Measurements from ENCODE around the gene GRIPAP1.

GRIPAP1 gene

GRCh38 chrX:48960291-48960690 lies 41.8 kb downstream of the GRIPAP1 start:
- in situ Hi-C loops (cut with MboI; ENCODE audit: low sequenced_read_pairs) = no loop called here

GRCh38 chrX:48958635-48959094 lies 43.4 kb downstream of the GRIPAP1 start:
- in situ Hi-C loops (cut with MboI; ENCODE audit: low sequenced_read_pairs) = no loop called here

- in situ Hi-C loops (cut with MboI; ENCODE audit: low sequenced_read_pairs) = no loop called here
Measured at GRCh38 chrX:48957827-48958634, 44.0 kb downstream of the GRIPAP1 start.

GRCh38 chrX:48957477-48957826 lies 44.6 kb downstream of the GRIPAP1 start, which contains the start of gene OTUD5:
OTUD5 (minus strand) TSS chrX:48957607; CDS start chrX:48957570, 37 bp downstream.
- in situ Hi-C loops (cut with MboI; ENCODE audit: low sequenced_read_pairs) = no loop called here

- in situ Hi-C loops (cut with MboI; ENCODE audit: low sequenced_read_pairs) = no loop called here
Measured at GRCh38 chrX:48956728-48957414, 45.2 kb downstream of the GRIPAP1 start.

GRCh38 chrX:48948589-48948988 lies 53.5 kb downstream of the GRIPAP1 start:
- in situ Hi-C loops (cut with MboI; ENCODE audit: low sequenced_read_pairs) = no loop called here

- in situ Hi-C loops (cut with MboI; ENCODE audit: low sequenced_read_pairs) = no loop called here
Measured at GRCh38 chrX:48945517-48946348, 56.3 kb downstream of the GRIPAP1 start.

- in situ Hi-C loops (cut with MboI; ENCODE audit: low sequenced_read_pairs) = no loop called here
Measured at GRCh38 chrX:48942895-48943294, 59.2 kb downstream of the GRIPAP1 start.

GRCh38 chrX:48940404-48940955 lies 61.6 kb downstream of the GRIPAP1 start:
- in situ Hi-C loops (cut with MboI; ENCODE audit: low sequenced_read_pairs) = no loop called here

- in situ Hi-C loops (cut with MboI; ENCODE audit: low sequenced_read_pairs) = no loop called here
Measured at GRCh38 chrX:48939524-48940228, 62.4 kb downstream of the GRIPAP1 start.

- in situ Hi-C loops (cut with MboI; ENCODE audit: low sequenced_read_pairs) = no loop called here
Measured at GRCh38 chrX:48938721-48939425, 63.2 kb downstream of the GRIPAP1 start.

- in situ Hi-C loops (cut with MboI; ENCODE audit: low sequenced_read_pairs) = no loop called here
Measured at GRCh38 chrX:48937054-48937907, 64.8 kb downstream of the GRIPAP1 start.

GRCh38 chrX:48936429-48937053 lies 65.5 kb downstream of the GRIPAP1 start:
- in situ Hi-C loops (cut with MboI; ENCODE audit: low sequenced_read_pairs) = no loop called here

- in situ Hi-C loops (cut with MboI; ENCODE audit: low sequenced_read_pairs) = no loop called here
Measured at GRCh38 chrX:48935301-48935670, 66.8 kb downstream of the GRIPAP1 start.

GRCh38 chrX:48934581-48935300 lies 67.3 kb downstream of the GRIPAP1 start:
- in situ Hi-C loops (cut with MboI; ENCODE audit: low sequenced_read_pairs) = no loop called here

- in situ Hi-C loops (cut with MboI; ENCODE audit: low sequenced_read_pairs) = no loop called here
Measured at GRCh38 chrX:48933757-48934156, 68.3 kb downstream of the GRIPAP1 start.

- in situ Hi-C loops (cut with MboI; ENCODE audit: low sequenced_read_pairs) = no loop called here
Measured at GRCh38 chrX:48927736-48928382, 74.2 kb downstream of the GRIPAP1 start.

Measured in HL-60/S4 treated with phorbol 12-myristate 13-acetate at 8.2 ng/mL for 4 days and 3 days (cell line).